Mononuclear cell (primary cell): Measurements from ENCODE around the gene TBC1D22A. TPM values are rescaled to one million over a fixed set of nuclear protein-coding genes. Genes with fewer than 3 reads are reported as not detected.
"Not testable (repeated sequence)": the region's sequence is repeated elsewhere in the genome, so short reads cannot be mapped to it uniquely, and the experiment has no call there.

Source experiments
- H3K27me3 ChIP-seq: 2 replicates; pipeline ENCODE4 v1.6.0; 2011; ENCODE audit warnings: low read length, control low read depth; ENCODE audit not compliant: insufficient read depth
- H3K4me1 ChIP-seq: 2 replicates; pipeline ENCODE4 v1.5.1; 2011; ENCODE audit warnings: mild to moderate bottlenecking, low read length, control low read depth; ENCODE audit not compliant: insufficient read depth
- H3K4me3 ChIP-seq: 2 replicates; pipeline ENCODE4 v1.5.1; 2011; ENCODE audit warnings: mild to moderate bottlenecking, low read length, moderate library complexity
- H3K9me3 ChIP-seq: 2 replicates; pipeline ENCODE4 v1.5.1; 2011; ENCODE audit warnings: low read depth, mild to moderate bottlenecking, control low read depth, low read length
- total RNA-seq: library from RNA; depleted of rRNA; stranded (reverse); fragments of >200 nt; gene quantifications from one replicate; pipeline ENCODE4 v1.2.3, GENCODE V29; 2012

TBC1D22A gene
- total RNA-seq, 1 donor = 14.1 TPM

DNA sequence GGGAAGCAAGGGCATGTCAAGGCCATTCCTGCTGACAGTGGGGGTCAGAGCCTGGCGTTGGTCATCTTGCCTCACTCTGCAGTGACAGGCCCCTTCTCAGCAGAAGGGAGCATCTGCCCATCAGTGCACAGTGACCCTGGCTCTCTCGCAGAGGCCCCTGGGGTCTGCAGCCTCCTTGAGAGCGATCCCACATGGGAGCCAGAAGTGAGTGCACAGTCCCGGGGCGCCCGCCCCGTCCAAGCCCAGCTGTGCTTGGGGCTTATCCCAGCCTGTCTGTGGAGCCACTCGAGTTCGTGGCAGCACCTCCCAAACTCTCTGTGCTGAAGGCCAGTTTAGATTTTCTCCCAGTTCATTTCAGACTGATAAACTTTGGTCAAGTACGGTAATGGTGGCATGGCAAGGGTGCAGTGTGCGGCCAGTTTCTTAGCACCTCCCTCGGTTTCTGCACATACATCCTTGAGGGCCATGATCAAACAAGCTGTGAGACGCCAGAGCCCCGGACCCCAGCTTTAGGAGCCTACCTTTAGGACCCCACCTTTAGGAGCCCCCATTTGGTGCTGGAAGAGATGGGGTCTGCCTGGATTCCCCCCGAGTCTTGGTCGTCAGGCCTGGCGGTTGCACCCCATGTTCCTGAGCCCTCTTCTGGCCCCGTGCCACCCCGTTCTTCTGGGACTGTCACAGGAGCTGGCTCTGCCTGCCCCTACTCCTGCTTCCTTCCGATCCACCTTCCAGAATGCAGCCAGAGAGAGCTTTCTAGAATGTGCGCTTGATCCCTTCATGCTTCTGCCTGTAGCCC is 369.4 kb downstream of the TBC1D22A start:
- H3K9me3 ChIP-seq = no peaks in the 10 kb centered on the region
- no peaks in the 10 kb centered on the region for H3K4me1 ChIP-seq
- H3K4me3 ChIP-seq = no peak overlapping the region
- no peaks in the 10 kb centered on the region for H3K27me3 ChIP-seq

DNA sequence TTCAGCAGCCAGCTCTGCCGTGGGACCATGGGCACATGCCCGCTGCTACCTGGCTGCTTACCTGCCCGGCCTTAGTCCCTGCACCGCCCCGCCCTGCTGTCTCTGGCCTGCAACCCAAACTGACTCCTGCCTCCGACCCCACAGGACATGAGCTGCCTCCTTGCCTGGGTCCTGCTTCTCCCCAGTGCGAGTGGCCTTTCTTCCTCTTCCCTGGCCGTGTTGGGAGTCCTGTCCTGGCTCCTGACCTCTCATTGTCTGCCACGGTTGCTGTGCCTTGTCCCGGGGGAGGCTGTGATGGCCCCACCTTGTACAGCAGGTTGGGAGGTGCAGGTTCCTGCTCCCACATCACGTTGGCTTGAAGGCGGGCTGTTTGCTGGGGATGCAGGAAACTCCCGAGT is 370.0 kb downstream of the TBC1D22A start:
- no peak overlapping the region for H3K4me3 ChIP-seq
- H3K9me3 ChIP-seq = no peaks in the 10 kb centered on the region
- H3K4me1 ChIP-seq = no peaks in the 10 kb centered on the region
- no peaks in the 10 kb centered on the region for H3K27me3 ChIP-seq

DNA sequence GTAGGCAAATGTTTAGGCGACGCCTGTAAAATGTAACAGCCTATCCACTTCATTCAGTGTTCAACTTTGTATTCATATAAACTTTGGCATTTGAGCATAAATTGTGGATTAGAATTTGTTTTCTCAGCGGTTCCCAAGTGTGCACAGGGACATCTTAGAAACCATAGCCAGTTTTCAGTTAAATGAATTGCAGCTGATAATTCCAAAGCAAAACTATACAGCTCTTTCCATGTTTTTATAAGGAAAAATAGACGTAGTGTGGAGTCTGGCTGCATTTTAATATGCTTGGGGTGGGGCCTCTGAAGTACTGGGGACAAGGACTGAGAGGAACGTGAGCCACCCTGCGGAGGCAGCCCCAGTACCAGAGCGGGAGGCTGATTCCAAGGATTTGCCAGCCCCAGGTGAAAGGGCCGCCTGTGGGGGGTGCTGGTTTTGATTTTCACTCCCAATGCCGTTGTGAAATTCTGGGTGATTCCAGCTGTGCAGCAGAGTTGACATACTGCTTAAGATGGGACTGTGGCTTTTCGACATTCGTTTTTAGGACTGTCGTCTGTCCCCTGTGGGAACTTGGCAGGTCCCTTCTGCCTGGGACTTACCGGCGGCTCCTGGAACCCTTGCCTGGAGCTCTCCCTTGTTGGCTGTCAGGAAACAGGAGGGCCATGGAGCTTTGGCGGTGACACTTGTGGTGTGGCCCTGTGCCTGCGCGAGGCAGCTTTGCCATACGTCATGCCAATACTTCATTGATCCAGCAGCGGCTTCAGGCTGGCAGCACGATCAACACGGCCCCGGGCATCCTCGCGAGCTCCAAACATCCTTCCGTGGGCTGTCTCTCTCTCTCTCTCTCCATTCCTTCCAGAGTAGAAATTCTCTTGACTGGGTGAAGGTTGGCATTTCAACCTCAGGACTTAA is 370.9 kb downstream of the TBC1D22A start:
- no peaks in the 10 kb centered on the region for H3K27me3 ChIP-seq
- no peaks in the 10 kb centered on the region for H3K9me3 ChIP-seq
- no peak overlapping the region for H3K4me3 ChIP-seq
- H3K4me1 ChIP-seq = no peaks in the 10 kb centered on the region

DNA sequence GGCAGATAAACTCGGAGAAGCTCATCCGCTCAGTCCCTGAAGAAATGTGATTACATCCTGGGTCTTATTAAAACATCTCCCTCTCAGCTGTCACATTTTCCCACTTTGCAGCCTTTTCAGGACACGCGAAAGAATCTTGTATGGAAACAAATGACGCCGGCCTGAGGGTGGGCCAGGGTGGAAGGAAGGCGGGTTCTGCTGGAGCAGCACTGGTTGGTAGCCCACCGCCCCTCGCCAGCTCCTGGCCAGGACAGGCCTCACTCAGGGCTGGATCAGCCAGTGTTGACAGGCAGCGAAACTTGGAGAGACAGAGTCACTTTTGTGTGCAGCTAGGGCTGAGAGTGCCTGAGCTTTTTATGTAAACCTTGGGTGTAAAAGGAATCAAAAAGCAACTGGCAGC is 371.8 kb downstream of the TBC1D22A start:
- Histone ChIP-seq H3K9me3 (no peaks in the 10 kb centered on the region), H3K4me3 (no peak overlapping the region), H3K4me1 (no peaks in the 10 kb centered on the region), H3K27me3 (no peaks in the 10 kb centered on the region)

DNA sequence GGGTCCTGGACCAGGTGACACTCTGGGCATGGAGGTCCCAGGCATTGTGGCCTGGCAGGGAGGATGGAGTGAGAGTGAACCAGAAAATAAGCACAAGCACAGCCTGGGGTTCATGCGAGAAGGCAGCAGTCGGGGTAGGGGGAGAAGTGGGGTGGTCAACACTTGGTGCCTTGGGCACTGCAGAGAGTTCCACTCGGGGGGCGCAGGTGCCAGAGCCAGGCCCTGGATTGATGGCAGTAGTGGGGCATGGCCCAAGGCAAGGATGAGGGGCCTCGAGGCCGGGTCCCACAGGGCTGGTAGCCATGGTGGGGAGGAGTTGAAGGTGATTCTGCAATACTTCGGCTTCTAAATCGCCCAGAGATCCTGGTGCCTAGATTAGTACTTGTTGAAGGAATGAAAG is 372.9 kb downstream of the TBC1D22A start:
- no peak overlapping the region for H3K4me3 ChIP-seq
- H3K9me3 ChIP-seq = no peaks in the 10 kb centered on the region
- H3K27me3 ChIP-seq = no peaks in the 10 kb centered on the region
- no peaks in the 10 kb centered on the region for H3K4me1 ChIP-seq

DNA sequence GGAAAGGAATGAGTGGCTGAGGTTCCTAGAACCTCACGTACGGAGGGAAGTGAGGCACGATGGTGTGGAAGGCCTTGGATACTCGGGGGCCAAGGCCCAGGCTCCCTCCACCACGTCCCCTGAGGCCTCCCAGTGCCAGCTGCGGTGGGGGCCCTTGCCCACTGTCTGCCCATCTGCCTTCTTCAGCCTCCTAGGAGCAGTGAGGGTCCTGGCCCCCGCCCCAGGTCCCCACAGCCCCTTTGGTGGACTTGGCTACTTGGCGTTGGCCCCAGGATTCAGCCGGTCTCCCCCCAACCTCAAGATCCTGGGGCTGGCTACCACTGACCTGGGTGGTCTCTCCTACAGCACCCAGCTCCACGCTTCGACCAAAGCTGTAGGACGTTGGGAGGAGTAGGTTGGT is 373.6 kb downstream of the TBC1D22A start:
- H3K27me3 ChIP-seq = no peaks in the 10 kb centered on the region
- H3K4me1 ChIP-seq = no peaks in the 10 kb centered on the region
- no peak overlapping the region for H3K4me3 ChIP-seq
- no peaks in the 10 kb centered on the region for H3K9me3 ChIP-seq

DNA sequence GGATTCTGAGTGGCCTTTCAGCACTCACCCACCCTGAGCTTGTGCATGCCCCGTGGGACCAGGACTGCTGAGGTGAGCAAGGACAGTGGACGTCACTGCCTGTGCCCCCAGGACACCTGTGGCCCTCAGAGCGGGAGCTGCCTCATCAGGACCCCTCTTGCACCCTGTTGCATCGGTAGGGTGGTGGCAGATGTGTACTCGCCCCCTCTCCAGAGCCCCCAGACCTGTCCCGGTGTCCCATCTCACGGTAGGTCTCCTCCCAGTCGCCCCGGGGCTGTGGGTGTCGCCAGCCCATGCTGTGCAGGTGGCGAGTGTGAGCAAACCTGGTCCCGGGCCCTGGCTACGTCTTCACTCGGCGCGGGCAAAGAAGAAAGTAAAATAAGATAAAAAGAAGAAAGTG is 374.2 kb downstream of the TBC1D22A start:
- no peaks in the 10 kb centered on the region for H3K4me1 ChIP-seq
- no peaks in the 10 kb centered on the region for H3K27me3 ChIP-seq
- no peaks in the 10 kb centered on the region for H3K9me3 ChIP-seq
- H3K4me3 ChIP-seq = no peak overlapping the region

DNA sequence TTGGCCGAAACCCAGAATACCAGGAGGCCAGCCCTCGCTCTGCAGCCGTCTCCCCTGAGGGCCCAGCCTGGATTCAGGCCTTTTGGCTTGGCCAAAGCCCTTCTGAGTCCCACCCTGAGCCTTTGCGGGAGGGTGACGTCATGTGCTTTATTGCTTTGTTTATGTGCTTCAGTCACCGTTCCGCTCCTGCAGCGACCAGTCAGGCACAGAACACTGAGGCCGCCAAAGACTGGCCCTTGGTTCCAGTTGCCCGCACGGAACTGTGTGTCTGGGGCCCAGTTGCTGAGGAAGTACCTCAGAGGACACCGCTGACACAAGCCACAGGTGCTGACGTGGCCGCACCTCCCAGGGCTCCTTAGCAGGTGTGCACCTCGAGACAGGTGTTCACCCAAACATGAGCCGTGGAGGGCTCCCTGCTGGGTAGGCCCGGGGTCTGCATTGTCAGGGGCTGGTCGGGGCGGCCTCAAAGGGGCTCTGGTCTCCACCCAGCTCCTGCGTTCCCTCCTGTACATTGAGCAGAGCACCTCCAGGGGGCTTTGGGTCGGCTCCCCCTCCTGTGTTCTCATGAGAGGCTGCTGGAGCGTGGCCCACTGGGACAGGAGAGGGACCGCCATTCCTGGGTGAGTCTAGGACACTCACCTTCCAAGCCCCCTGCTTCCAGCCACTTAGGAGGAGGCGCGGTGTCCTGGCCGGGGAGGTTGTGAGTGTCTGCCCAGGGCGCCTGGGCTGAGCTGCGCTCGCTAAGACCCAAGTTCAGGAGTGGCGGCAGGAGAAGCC is 376.8 kb downstream of the TBC1D22A start:
- Histone ChIP-seq H3K9me3 (no peaks in the 10 kb centered on the region), H3K4me1 (no peaks in the 10 kb centered on the region)

DNA sequence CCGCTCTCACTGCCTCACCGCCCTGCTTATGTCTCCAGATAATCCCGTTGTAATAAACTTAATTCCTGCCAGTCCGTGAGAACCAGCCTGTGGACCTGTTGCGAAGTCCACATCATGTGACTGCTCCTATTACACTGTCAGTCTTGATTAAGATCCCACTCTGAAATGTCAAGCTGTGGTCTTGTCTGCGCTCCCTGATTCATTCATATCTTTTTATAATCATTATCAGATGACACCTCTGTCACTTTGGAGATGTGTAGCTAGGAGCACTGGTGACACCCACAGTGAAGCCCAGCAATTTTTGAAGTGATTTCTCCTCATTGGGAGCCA is 377.3 kb downstream of the TBC1D22A start:
- no peak overlapping the region for H3K4me3 ChIP-seq
- no peaks in the 10 kb centered on the region for H3K27me3 ChIP-seq
- H3K4me1 ChIP-seq = no peaks in the 10 kb centered on the region
- no peaks in the 10 kb centered on the region for H3K9me3 ChIP-seq

More for the DNA sequence above, 376.8 kb downstream of the TBC1D22A start:
- Histone ChIP-seq H3K27me3 (no peaks in the 10 kb centered on the region), H3K4me3 (no peak overlapping the region)

DNA sequence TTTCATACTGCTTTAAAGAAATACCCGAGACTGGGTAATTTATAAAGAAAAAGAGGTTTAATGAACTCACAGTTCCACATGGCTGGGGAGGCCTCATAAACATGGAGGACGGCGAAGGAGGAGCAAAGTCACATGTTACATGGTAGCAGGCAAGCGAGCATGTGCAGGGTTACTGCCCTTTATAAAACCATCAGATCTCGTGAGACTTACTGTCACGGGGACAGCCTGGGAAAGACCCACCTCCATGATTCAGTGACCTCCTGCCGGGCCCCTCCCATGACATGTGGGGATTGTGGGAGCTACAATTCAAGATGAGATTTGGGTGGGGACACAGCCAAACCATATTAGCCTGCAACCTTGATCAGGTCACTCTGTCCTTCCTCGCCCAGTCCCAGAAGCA is 378.5 kb downstream of the TBC1D22A start:
- H3K4me3 ChIP-seq, H3K9me3 ChIP-seq, H3K4me1 ChIP-seq, H3K27me3 ChIP-seq: not testable (repeated sequence)

DNA sequence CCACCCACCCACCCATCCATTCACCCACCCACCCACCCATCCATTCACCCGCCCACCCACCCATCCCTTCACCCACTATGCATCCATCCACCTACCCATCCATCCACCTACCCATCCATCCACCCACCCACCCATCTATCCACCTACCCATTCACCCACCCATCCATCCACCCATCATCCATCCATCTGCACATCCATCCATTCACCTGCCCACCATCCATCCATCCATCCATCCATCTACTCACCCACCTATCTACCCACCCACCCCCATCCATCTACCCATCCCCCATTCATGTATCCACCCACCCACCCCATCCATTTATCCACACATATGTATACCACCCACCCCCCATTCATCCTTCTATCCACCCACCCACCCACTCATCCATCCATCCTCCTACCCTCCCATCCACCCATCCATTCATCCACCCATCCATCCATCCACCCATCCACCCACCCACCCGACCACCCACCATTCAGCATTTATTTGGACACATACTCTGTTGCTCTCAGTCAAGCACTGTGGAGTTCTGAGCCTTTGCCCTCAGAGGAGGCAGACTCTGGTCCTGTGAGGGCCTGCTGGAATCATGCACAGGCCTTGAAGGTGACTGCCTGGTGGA is 380.1 kb downstream of the TBC1D22A start:
- no peaks in the 10 kb centered on the region for H3K4me1 ChIP-seq
- no peaks in the 10 kb centered on the region for H3K27me3 ChIP-seq
- no peaks in the 10 kb centered on the region for H3K9me3 ChIP-seq
- no peak overlapping the region for H3K4me3 ChIP-seq

DNA sequence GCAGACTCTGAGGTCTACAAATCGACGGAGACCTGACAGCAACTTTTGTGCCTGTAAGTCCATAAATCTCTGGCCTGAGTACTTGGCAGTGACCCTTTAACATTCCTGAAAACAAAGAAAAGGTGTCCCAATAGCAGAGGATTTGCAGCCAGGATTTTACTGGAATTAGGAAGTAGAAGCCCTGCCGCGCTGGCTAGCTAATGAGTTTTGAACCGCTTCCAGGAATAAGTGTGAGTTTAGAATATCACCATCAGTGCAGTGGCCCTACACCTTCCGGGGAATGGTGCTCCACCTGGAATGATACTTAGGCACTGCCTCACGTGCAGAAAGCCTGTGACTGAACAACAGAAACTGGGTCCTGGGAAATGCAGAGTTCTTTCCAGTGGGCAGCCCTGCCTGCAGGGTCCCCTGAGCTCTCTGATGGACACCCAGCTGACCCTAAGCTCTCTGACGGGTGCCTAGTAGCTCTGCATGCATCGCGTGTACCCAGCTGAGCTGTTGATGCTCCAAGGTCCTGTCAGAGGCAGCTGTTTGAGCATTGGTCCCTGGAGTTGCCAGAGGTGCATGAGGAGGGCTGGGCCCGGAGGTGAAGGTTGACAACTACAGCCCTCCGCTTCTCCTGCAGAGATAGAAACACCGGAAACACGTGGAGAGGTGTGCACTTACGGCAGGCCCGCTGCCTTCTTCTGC is 380.9 kb downstream of the TBC1D22A start:
- Histone ChIP-seq H3K9me3 (no peaks in the 10 kb centered on the region), H3K4me1 (no peaks in the 10 kb centered on the region), H3K4me3 (no peak overlapping the region), H3K27me3 (no peaks in the 10 kb centered on the region)

DNA sequence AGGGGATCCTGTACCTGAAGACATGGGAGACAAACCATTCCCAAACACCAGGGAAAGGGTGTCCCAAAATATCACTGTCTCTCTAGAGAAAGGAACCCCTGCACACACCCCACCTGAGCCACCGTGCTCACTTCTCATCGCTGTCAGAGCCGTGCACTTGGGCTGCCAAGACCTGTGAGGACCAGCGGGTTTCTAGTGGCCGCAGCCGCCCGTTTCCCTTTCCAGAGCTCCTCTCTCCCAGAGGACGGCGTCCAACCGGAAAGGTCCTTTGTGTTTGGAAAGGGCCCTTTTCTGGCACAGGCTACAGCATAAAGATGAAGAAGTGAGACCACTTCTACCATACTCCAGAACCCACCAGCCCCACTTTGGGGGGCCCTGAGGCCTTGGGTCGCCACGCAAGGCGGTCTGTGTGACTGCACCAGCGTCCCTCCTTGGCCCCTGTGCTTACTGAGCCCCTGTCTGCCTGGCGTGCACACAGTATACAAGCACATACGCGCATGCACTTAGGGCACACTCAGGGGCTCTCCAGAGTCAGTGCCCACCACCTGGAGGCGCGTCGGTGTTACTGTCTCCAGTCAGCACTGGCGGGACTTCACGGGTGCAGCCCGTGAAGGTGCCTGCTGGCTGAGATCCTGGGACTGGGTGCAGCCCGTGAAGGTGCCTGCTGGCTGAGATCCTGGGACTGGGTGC is 381.8 kb downstream of the TBC1D22A start:
- Histone ChIP-seq H3K27me3 (no peaks in the 10 kb centered on the region), H3K9me3 (no peaks in the 10 kb centered on the region), H3K4me3 (no peak overlapping the region), H3K4me1 (no peaks in the 10 kb centered on the region)
